ENCODE data around the gene PUS7L. TPM values are rescaled to one million over a fixed set of nuclear protein-coding genes. Genes with fewer than 3 reads are reported as not detected.

PUS7L gene
- total RNA-seq, 1 experiment from 2014 or later = 14.4 TPM

GRCh38 chr12:43728698-43729097 lies 29.9 kb downstream of the PUS7L start:
- no peaks in the 10 kb centered on the region for H3K27me3 Mint-ChIP-seq (ENCODE audit: low read depth)
- no peaks in the 10 kb centered on the region for H3K79me2 ChIP-seq (ENCODE audit: insufficient read depth, low read length)
- H3K23ac ChIP-seq (ENCODE audit: insufficient read length, low read depth, low read length) = no peak overlapping the region
- no peak for TF ChIP-seq CTCF (conservative IDR thresholded peaks at IDR 0.05)
- WGBS (ENCODE audit: extremely low coverage, insufficient read length, low lambda C conversion rate) = no CpG with 5 or more reads among the region's 1 CpG
- H4K8ac ChIP-seq (replicated peaks; ENCODE audit: insufficient read length, low read depth, low read length) = no peak overlapping the region
- no peaks in the 10 kb centered on the region for H3K79me1 ChIP-seq (ENCODE audit: insufficient read depth, low read depth, low read length, poor library complexity, severe bottlenecking)
- H2BK12ac ChIP-seq (ENCODE audit: insufficient read length, low read depth, low read length) = no peak overlapping the region
- peaks cover 0 to 6% (median 2%) of the 10 kb centered on the region in 3 experiments; a peak in 3 of 7 replicates for H3K36me3 Mint-ChIP-seq (ENCODE audit: insufficient read depth in 1 of 3, low read depth in 3 of 3)
- peaks cover 5% of the 10 kb centered on the region in 2 experiments for H3K4me1 Mint-ChIP-seq
- H4K20me1 ChIP-seq (ENCODE audit: control insufficient read depth, insufficient read depth, insufficient read length) = no peaks in the 10 kb centered on the region
- H3K23me2 ChIP-seq (ENCODE audit: insufficient read length, low read depth, low read length, poor library complexity, severe bottlenecking) = no peaks in the 10 kb centered on the region
- no peak overlapping the region for H4K5ac ChIP-seq (ENCODE audit: insufficient read length, low read depth, low read length)
- no peak overlapping the region for H3K56ac ChIP-seq (ENCODE audit: insufficient read length, low read depth, low read length)
- H3K27ac ChIP-seq (ENCODE audit: insufficient read length, low read depth, low read length) = no peak overlapping the region
- H3K9me3 ChIP-seq (ENCODE audit: control insufficient read depth, low read depth, low read length) = no peaks in the 10 kb centered on the region
- no peak overlapping the region for H2BK120ac ChIP-seq (ENCODE audit: low read depth, low read length, poor library complexity, severe bottlenecking)
- H3K4ac ChIP-seq (ENCODE audit: low read depth, low read length) = no peak overlapping the region
- H3K9me3 Mint-ChIP-seq = peaks cover 0 to 3% of the 10 kb centered on the region in 2 experiments; a peak in 1 of 5 replicates
- H3K4me1 ChIP-seq (ENCODE audit: insufficient read depth, low read length) = no peaks in the 10 kb centered on the region
- no peak overlapping the region for H3K14ac ChIP-seq (ENCODE audit: insufficient read depth, low read length)
- H3T11ph ChIP-seq (ENCODE audit: low read length) = no peak overlapping the region
- H4K91ac ChIP-seq (ENCODE audit: insufficient read length, low read depth, low read length) = no peak overlapping the region
- no peak overlapping the region for H2AK5ac ChIP-seq (ENCODE audit: insufficient read length, low read length)
- H2BK5ac ChIP-seq (ENCODE audit: insufficient read length, low read length) = no peak overlapping the region
- no peak for DNase-seq
- H3K18ac ChIP-seq (ENCODE audit: insufficient read length, low read depth, low read length) = no peak overlapping the region
- no peak overlapping the region for H3K4me3 Mint-ChIP-seq
- H3K27ac Mint-ChIP-seq = no peak overlapping the region
- H2BK15ac ChIP-seq (ENCODE audit: low read depth, low read length) = no peak overlapping the region
- no peak overlapping the region for H2AFZ ChIP-seq (ENCODE audit: low read length)
- no peak overlapping the region for H2BK20ac ChIP-seq (ENCODE audit: low read depth, low read length, poor library complexity, severe bottlenecking)
- H3K9ac ChIP-seq (ENCODE audit: extremely low read depth, insufficient read length, low read length) = no peak overlapping the region
- H3K27me3 ChIP-seq (ENCODE audit: insufficient read depth, low read length) = no peaks in the 10 kb centered on the region
- H3K4me2 ChIP-seq (ENCODE audit: insufficient read depth, insufficient read length, low read length) = no peak overlapping the region

Measured in H9 (cell line).